Activated T-cell treated with anti-CD3 and anti-CD28 coated beads, Interleukin-2, amount 50 U/mL, for 1 hour (primary cell): ENCODE data around the gene SLC39A7.

ENCODE experiments used
- DNase-seq: peaks from one replicate; pipeline ENCODE4 v3.0.0-alpha.2; 2020

The SLC39A7 gene

GRCh38 chr6:33192105-33192646 is 8.5 kb upstream of the SLC39A7 start, which contains the start of gene COL11A2:
Gene COL11A2, minus strand, starts transcription at chr6:33192467. Its CDS starts 227 bp downstream, at chr6:33192240.
- peak; percentile 42 for DNase-seq

- peak; percentile 53 for DNase-seq
Measured at GRCh38 chr6:33192671-33193602, 7.7 kb upstream of the SLC39A7 start.

GRCh38 chr6:33193619-33194018 is 7.0 kb upstream of the SLC39A7 start:
- DNase-seq: no peak

DNA sequence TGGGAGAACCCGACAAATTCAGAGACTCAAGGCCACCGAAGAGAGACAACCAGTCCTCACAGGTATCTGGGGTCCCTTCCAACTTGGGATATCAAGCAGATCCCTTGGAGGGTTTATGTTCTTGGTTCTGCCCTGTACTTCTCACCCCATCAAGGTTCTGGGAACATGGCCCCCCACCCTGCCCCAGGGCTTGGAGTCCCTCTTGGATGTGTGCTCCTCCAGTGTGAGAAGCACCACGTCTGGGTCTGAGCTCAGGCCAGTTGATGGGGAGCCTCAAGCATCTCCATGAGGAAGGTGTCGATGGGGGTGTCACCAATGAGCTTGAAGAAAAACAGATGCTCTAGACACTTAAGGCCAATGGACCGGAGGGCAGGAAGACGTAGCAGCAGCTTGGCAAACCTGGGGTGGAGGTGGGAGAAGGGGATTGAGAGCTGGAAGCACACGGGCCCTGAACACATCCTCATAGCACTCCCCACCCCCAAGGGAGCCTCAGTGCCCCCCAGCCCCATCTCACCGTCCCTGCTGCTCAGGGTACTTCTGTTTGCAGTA is 6.2 kb upstream of the SLC39A7 start:
- DNase-seq: no peak

GRCh38 chr6:33195304-33196165 is 5.1 kb upstream of the SLC39A7 start:
- DNase-seq: no peak

DNA sequence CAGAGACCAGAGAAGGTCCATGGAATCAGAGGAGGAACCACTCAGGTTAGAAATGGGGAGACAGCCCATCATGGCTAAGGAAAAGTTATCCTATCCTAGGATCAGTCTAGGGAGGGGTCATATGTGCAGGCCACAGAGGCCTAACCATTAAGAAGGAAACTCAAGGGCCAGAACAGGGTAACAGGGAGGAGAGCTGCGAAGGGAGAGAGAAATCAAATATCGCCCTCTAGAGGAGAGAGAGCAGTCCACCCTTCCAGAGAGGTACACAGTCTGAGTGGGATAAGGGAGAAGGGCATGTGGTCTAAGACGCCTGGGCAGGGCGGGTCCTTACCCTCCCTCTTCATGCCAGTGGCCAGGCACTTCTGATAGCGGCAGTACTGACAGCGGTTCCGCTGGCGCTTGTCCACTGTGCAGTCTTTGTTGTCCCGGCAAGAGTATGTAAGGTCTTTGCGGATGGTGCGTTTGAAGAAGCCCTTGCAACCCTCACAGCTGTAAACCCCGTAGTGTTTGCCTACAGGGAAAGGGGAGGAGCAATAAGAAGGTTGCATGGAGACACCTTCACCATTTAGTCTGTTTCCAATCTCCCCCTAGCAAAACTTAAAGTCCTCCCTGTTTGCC is 3.1 kb upstream of the SLC39A7 start:
- peak; percentile 48 for DNase-seq

DNA sequence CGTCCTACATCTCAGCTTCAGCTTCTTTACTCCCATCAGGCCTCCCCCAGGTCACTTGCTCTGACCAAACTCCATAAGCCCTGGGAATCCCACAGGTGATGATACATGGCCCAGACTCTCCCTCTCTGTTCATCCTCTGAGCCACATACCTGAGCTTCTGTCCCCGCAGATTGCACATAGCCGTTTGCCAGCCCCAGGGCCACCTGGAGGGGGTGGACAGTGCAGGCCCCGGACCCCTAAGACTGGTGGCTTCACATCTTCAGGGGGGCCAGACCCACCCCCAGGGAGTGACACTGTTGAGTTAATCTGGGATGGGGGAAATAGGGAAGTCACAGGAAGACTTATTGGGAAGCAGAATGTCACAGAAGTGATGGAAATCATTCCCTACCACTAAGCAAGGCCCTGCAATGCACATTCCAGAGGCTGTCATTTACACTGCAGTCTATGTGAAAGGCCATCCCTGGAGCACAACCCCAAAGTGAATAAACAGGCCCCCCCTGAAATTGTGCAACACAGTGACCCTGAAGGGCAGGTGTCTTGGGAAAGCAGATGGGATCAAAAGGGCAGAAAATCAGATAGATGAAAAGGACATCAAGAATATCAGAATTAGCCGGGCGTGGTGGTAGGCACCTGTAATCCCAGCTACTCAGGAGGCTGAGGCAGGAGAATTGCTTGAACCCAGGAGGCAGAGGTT is 2.4 kb upstream of the SLC39A7 start:
- DNase-seq: no peak

- no peak for DNase-seq
Measured at GRCh38 chr6:33198853-33199436, 1.7 kb upstream of the SLC39A7 start.

DNA sequence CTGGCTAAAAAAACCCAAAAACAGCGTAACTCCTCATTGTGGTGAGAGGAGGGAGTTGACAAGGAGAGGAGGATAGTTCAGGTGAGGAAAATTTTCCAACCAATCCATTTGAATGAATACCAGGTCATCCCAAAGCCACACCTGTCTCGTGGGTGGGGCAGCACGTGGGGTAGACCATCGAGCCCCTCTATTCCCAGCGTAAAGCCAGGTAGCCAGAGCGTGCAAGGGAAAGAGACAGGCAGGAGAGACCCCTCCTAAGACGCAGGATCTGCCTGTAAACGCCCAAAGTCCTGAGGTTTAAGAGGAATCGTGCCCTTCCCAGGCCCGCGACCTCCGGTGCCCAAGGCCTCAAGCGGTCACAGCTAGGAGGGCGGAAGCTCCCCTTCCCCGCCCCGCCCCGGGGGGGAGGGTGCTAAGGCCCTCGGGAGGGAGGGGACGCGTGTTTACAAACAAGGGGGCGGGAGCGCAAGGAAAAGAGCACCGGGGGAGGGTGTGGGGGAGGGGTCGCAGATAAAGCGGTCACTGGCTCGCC is 914 bp upstream of the SLC39A7 start:
- DNase-seq: no peak

- no peak for DNase-seq
Measured at GRCh38 chr6:33201147-33201545, 479 bp downstream of the SLC39A7 start.

- DNase-seq: no peak
Measured at GRCh38 chr6:33201935-33202334, 1.3 kb downstream of the SLC39A7 start.

DNA sequence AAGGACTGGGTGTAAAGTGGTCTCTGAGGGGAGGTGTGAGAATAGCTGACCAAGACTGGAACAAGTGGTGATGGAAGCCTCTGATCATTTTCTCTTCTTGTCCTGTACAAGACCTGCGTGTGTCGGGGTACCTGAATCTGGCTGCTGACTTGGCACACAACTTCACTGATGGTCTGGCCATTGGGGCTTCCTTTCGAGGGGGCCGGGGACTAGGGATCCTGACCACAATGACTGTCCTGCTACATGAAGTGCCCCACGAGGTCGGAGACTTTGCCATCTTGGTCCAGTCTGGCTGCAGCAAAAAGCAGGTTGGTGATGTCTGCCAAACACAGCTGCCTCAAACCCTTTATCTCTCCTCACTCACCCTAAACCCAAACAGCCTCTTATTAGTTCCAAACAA is 2.1 kb downstream of the SLC39A7 start:
- no peak for DNase-seq

DNA sequence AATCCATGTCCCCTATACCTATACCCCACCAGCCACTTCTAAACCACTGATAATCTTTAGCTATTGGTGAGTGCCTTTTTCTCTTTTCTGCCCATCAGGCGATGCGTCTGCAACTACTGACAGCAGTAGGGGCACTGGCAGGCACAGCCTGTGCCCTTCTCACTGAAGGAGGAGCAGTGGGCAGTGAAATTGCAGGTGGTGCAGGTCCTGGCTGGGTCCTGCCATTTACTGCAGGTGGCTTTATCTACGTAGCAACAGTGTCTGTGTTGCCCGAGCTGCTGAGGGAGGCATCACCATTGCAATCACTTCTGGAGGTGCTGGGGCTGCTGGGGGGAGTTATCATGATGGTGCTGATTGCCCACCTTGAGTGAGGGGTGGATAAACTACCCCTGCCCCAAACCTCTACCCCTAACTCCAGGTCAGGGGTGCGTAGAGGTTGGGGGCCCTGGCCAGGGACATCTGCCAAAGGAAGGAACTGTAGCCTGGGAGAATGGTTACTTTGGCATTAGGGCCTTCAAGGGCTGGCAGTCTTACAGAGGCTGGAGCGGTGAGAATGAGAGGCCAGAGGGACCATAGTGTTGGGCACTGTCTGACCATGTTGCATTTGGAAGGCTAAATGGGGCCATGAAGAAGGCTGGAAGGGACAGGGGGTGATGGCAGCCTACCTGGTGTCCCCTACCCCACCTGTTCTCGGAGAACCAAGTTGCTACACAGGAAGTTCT is 2.9 kb downstream of the SLC39A7 start:
- no peak for DNase-seq

DNA sequence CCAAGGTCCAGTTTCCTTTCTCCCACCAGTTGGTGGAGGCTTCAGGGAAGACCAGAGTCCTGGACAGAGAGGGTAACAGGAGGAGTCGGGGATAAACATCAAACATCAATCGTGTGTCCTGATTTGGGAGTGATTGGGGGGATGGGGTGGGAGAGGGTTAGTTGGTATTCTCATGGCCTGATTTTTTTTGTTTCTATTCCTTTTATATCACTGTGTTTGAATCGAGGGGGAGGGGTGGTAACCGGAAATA is 3.4 kb downstream of the SLC39A7 start:
- DNase-seq: no peak

DNA sequence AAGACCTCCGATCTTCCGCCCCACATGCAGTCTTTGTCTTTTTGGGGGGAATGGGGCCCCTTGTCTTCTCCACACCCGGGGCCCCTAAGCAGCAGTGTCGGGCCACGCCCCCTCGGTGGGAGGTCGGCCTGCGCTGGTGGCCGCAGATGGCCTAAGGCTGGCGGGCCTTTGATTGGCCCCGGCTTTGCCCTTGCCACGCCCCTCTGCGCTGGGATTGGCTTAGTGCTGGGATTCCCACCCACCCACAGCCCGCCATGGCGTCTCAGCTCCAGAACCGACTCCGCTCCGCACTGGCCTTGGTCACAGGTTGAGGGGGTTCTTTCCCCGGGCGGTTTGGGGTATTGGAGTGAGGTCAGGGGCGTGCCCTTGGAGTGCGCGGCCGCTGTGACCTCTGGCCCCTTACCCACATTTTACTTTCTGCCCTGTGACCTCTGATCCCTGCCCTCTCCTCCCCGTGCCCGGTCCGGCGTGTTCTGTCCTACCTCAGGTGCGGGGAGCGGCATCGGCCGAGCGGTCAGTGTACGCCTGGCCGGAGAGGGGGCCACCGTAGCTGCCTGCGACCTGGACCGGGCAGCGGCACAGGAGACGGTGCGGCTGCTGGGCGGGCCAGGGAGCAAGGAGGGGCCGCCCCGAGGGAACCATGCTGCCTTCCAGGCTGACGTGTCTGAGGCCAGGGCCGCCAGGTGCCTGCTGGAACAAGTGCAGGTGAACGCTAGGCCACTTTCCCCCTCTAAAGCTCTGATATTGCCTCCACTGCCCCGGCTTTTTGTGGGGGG is 3.9 kb downstream of the SLC39A7 start, which contains the start of gene HSD17B8:
Gene HSD17B8, plus strand, starts transcription at position 241 of the 776 bp plus-strand sequence. Its CDS starts 14 bp downstream, at position 255.
- DNase-seq: peak; percentile 91

GRCh38 chr6:33205191-33206026 is 4.7 kb downstream of the SLC39A7 start:
- no peak for DNase-seq

- DNase-seq: no peak
Measured at GRCh38 chr6:33206027-33206863, 5.6 kb downstream of the SLC39A7 start.
